Central memory CD8-positive, alpha-beta T cell (primary cell): ENCODE results near the gene CLIP1.

Source experiments
- ATAC-seq: fragments of 150-1000 bp; cut with Tn5 transposase; replicated peaks from 2 replicates; pipeline ENCODE4 v1.10.0; 2022; ENCODE audit warnings: mild to moderate bottlenecking, moderate FRiP score, moderate number of reproducible peaks; ENCODE audit not compliant: poor library complexity, severe bottlenecking; ENCODE audit errors: extremely low read depth
- DNase-seq, 2 donors: peaks; one replicate each; pipeline ENCODE4 v3.0.0; 2021; ENCODE audit warnings: low spot score in 2 of 2
- H3K27ac Mint-ChIP-seq: one replicate; pipeline ENCODE4 v1.8.0; 2022; ENCODE audit warnings: low read depth, mild to moderate bottlenecking, moderate library complexity, mixed read lengths
- H3K27me3 Mint-ChIP-seq: one replicate; pipeline ENCODE4 v1.8.0; 2022; ENCODE audit warnings: mixed read lengths
- H3K36me3 Mint-ChIP-seq: one replicate; pipeline ENCODE4 v1.8.0; 2022; ENCODE audit warnings: mild to moderate bottlenecking, moderate library complexity, mixed read lengths; ENCODE audit not compliant: insufficient read depth
- H3K4me1 Mint-ChIP-seq: one replicate; pipeline ENCODE4 v1.8.0; 2022; ENCODE audit warnings: mixed read lengths
- H3K4me3 Mint-ChIP-seq: one replicate; pipeline ENCODE4 v1.8.0; 2022; ENCODE audit warnings: mild to moderate bottlenecking, moderate library complexity, mixed read lengths
- H3K9me3 Mint-ChIP-seq: one replicate; pipeline ENCODE4 v1.8.0; 2022; ENCODE audit warnings: mixed read lengths

The CLIP1 gene

DNA sequence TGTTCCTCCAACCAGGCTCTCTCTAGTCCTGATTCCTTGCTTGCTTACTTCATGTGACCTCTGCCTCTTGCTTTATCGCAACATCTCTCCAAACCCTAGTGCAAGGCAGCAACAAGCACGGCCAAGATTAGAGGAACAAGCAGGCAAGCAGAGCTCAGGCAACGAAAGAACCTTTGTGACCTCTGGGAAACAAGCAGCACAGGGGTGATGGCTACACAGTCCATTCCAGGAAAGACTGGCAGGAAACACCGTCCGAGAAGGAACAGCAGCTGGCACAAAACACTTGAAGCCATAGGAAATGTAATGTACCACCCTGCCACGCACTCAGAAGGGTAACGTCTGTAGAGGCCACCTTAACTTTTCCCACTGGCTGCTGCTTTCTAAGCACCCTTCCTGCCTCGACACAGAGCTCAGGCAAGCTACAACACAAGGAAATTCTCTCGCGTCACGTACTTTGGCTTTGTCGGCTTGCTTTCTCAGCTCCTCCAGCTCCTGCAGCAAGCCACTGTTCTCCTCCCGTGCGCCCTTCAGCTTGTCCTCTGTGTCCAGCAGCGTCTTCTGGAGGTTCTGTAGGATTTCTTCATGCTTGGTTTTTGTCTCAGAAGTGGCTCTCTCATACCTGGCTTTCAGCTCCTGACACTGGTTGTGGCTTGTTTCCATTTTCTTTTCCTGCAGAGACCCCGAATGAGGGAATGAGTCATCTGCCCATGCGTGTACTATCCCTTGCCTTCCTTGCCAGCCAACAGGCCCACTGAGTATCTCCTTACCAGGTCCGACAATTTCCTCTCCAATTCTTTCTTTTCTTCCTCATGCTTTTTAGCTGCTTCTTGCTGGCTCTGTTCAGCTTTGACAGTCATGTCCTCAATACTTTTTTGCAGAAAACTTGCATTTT, 94.7 kb downstream of the CLIP1 start:
- Mint-ChIP-seq H3K27me3 (no peaks in the 10 kb centered on the region), H3K4me3 (no peak overlapping the region), H3K4me1 (peaks cover 5% of the 10 kb centered on the region), H3K9me3 (no peaks in the 10 kb centered on the region), H3K36me3 (peaks cover 39% of the 10 kb centered on the region), H3K27ac (no peak overlapping the region)
- DNase-seq (no peak), ATAC-seq (no peak)

DNA sequence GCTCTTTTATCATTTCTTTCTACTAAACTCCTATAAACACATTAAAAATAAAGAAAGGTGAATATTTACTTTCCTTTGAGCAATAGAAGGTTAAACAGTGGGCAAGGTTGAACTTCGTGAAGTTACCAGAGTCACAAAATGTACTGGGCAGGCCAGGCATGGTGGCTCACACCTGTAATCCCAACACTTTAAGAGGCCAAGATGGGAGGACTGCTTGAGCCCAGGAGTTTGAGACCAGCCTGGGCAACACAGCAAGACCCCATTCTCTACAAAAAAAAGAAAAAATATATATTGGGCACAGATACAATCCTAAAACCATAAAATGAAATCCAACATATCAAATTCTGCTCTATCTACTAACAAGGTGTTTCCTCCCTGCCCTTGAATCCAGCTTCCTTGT, 95.5 kb downstream of the CLIP1 start:
- Mint-ChIP-seq H3K4me3 (no peak overlapping the region), H3K4me1 (peaks cover 5% of the 10 kb centered on the region), H3K36me3 (peaks cover 38% of the 10 kb centered on the region), H3K27ac (peak overlapping the region; percentile 6), H3K9me3 (no peaks in the 10 kb centered on the region), H3K27me3 (no peaks in the 10 kb centered on the region)
- ATAC-seq (no peak), DNase-seq (no peak)

DNA sequence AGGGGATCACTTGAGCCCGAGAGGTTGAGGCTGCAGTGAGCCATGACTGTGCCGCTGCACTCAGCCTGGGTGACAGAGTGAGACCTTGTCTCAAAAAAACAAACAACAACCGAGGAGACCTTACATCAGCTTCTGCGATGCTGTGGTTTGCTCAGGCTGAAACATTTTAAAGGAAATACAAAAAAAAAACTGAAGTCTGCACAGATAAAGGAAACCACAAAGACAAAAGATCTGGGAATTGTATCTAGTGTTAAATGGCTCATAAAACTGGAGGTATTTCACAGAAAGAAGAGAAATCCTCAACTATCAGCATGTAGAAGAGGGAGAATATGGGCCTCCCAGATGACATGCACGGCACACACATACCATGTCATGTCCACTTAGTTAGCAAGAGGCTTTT, 95.9 kb downstream of the CLIP1 start:
- Mint-ChIP-seq H3K9me3 (no peaks in the 10 kb centered on the region), H3K36me3 (peaks cover 36% of the 10 kb centered on the region), H3K4me1 (peaks cover 5% of the 10 kb centered on the region), H3K27ac (no peak overlapping the region), H3K27me3 (no peaks in the 10 kb centered on the region), H3K4me3 (no peak overlapping the region)
- ATAC-seq: no peak
- no peak for DNase-seq

DNA sequence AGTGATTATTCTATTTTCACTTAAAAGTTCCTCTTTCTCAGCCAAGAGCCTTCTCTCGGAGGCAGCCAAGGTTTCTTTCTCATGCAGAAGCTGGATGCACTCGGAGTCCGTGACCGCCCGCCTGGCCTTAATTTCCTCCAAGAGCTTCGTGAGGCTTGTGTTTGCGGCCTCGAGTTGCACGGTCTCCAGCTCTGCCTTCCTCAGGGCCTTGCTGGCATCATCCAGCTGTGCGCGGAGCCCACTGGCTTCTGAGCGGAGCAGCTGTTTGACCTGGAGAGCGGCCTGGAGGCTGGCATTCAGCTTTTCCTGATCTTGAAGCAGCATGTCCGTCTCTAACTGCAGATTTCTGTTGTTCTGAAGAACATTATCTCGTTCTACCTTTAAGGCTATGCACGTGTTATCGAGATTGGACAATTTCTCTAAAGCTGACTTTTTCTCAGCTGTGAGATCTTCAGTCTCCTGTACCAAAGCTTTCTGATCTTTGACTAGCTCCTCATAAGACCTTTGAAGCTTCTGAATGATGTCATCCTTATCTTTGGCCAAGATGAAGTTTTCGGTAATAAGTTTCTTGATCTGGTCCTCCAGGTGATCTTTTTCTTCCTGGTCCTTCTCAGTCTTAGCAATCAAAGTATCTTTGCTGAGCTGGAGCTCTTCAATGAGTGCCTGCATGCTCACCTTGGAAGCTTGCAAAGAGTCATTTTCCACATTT, 99.0 kb downstream of the CLIP1 start:
- H3K27ac Mint-ChIP-seq: no peak overlapping the region
- DNase-seq (no peak), ATAC-seq (no peak)
- H3K27me3 Mint-ChIP-seq: no peaks in the 10 kb centered on the region
- H3K9me3 Mint-ChIP-seq: no peaks in the 10 kb centered on the region
- peaks cover 33% of the 10 kb centered on the region for H3K36me3 Mint-ChIP-seq
- H3K4me3 Mint-ChIP-seq: no peak overlapping the region
- peaks cover 5% of the 10 kb centered on the region for H3K4me1 Mint-ChIP-seq

DNA sequence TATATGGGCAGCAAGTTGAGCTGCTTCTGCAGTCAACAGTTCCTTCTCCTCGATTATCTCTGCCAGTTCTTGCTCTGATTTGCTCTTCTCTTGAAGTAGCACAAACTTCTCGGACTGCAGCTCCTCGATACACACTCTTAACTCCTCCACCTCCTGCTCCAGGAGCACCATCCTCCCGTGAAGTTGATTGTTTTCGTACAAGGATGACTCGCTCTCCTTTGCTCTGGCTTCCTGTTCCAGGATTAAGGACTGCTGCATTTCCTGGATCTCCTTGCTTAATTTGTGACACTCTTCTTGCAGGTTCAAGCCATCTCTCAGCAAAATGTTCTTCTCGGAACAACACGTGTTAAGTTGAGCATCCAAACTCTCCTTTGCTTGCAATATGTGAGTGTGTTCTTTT, 100.0 kb downstream of the CLIP1 start:
- H3K36me3 Mint-ChIP-seq: peaks cover 30% of the 10 kb centered on the region
- no peak for ATAC-seq
- no peak overlapping the region for H3K4me3 Mint-ChIP-seq
- no peak for DNase-seq
- no peak overlapping the region for H3K27ac Mint-ChIP-seq
- H3K9me3 Mint-ChIP-seq: no peaks in the 10 kb centered on the region
- H3K4me1 Mint-ChIP-seq: peaks cover 3% of the 10 kb centered on the region
- no peaks in the 10 kb centered on the region for H3K27me3 Mint-ChIP-seq

DNA sequence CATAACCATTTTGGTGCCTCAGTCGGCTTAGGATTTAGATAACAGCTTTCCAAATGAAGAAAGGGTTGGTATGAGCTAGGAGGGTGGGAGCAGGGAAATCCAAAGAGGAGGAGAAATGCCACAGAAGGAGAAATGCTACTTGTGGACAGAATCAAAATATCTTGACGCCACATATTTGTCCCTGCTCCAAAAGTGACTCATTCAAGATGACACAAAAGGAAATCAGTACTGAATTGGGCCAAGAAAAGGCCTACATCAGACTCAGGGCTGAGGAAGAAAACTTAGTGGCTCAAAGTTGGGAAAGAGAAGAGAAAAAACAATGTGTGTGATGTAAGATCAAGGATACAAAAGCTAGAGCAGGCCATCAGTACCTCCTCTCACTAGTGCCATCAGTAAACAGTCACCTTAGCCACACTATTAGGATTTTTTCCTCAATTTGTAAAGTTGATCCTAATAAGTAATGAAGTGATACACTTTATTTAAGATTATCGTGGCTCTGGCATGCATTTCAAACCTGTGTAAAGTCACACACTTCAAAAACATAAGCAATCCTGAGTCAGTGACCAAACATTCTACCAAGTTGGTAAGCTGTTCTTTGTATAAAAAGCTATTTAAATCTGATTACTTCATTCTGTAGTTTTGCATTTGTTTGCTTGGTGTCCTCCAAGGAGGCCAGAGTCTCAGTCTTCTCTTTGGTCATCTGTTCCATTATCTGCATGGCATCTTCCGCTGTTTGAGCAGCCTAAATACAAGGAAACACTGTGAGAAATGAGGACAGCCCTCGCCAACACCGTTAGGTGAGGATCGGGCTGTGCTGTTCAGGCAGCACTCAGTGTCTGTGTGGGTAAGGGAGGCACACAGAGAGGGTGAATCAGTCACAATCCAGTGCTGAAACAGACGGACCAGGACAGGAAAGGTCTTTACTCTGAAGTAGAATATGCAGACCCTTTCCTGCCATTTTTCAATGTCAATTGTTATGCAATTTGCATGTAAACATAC, 103.6 kb downstream of the CLIP1 start:
- ATAC-seq (no peak), DNase-seq (no peak)
- Mint-ChIP-seq H3K4me1 (no peaks in the 10 kb centered on the region), H3K27me3 (no peaks in the 10 kb centered on the region), H3K27ac (no peak overlapping the region), H3K36me3 (peaks cover 49% of the 10 kb centered on the region), H3K9me3 (no peaks in the 10 kb centered on the region), H3K4me3 (no peak overlapping the region)

DNA sequence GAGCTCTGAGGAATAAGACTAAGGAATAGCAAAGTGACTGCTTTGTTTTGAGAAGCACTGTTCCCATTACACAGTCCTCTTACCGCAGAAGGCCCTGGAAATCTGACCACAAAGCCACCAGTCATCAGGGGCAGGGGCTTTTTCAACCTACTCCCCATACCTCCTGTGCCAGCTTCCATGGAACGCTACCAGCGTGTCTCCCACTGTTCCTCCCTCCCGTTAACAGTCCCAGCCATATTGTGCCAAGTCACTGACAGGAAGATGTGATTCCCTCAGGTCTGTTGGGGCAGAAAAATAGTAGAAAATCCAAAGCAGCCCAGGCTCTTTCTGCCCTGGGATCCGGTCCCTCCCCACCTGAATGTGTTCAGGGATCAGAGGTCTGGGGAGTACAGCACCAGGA, 109.5 kb downstream of the CLIP1 start:
- no peak overlapping the region for H3K4me3 Mint-ChIP-seq

DNA sequence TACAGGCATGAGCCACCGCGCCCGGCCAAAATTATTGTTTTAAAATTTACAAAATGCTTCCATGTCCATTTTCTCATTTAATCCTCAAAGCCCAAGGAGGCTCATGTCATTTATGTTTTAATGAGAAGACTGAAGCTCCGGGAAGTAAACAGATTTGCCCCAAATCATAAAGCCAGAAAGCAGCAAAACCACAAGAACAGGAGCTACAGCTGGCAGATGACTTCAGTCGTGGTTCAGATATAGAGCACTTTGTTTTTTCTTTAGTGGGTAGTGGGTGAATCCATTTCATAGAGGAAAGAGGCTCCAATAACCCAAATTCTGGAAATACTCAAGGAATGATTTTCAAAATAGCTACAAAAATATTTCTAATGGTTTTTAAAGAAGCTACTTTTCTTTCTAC, 110.8 kb downstream of the CLIP1 start:
- no peaks in the 10 kb centered on the region for H3K9me3 Mint-ChIP-seq
- H3K27me3 Mint-ChIP-seq: no peaks in the 10 kb centered on the region
- H3K4me3 Mint-ChIP-seq: no peak overlapping the region
- DNase-seq (no peak), ATAC-seq (no peak)
- H3K36me3 Mint-ChIP-seq: peaks cover 43% of the 10 kb centered on the region
- H3K4me1 Mint-ChIP-seq: no peaks in the 10 kb centered on the region
- no peak overlapping the region for H3K27ac Mint-ChIP-seq

More for the DNA sequence above, 109.5 kb downstream of the CLIP1 start:
- Mint-ChIP-seq H3K36me3 (peaks cover 50% of the 10 kb centered on the region), H3K9me3 (no peaks in the 10 kb centered on the region), H3K27me3 (no peaks in the 10 kb centered on the region), H3K4me1 (no peaks in the 10 kb centered on the region), H3K27ac (no peak overlapping the region)
- ATAC-seq (no peak), DNase-seq (no peak)

DNA sequence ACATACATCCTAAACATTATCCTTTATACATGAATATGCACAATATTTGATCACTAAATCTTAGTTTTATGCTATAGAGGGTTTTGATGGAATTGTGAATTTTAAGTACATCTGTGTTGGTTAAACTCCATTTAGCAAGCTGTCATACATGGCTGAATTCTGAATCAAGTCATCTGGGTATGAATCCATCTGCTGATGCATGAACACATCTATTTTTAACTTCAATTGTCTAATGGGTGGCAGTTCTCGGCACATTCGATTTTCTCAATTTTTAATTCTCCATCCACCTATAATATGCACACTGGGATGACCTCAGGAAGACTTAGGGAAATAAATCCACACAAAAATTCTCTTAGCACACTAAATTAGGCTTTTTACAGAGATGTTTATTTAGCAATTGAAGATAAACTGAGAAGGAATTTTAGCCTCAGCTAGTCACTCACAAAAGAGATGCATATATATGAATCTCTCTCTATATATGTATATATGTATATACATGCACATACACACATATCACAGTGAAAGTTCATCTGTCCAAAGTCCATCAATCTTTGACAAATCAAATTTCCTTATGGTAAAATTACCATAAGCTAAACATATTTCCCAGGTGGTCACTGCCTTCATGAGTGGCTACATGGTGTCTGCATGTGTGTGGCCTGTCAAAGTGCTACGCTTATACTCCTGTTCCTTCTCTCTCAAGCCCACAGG, 111.7 kb downstream of the CLIP1 start:
- no peak overlapping the region for H3K27ac Mint-ChIP-seq

DNA sequence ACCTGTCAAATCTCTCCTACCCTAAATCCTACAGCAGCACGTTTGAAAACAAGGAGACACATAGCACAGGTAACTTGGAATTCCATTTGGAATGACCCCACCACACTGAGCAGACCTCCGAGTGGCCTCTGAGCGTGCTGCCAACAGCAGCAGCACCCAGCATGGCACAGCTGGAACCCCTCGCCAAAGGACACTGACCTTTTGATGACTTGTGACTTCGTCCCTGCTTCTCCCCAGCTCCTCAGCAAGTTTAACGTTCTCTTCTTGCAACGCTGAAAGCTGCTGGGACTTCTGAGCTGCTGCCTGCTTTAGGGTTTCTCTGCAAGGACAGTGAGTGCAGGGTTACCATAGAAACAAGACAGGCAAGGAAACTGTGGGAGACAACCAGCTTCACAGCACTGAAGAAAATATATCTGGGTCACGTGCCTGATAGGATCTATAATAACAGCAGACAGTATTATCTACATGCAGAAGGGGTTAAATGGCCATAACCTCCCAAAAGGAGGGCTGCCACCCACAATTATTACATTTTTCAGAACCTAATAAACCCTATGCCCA, 112.8 kb downstream of the CLIP1 start:
- H3K4me3 Mint-ChIP-seq: no peak overlapping the region
- H3K9me3 Mint-ChIP-seq: no peaks in the 10 kb centered on the region
- ATAC-seq (no peak), DNase-seq (no peak)
- H3K4me1 Mint-ChIP-seq: no peaks in the 10 kb centered on the region
- no peaks in the 10 kb centered on the region for H3K27me3 Mint-ChIP-seq
- peaks cover 30% of the 10 kb centered on the region for H3K36me3 Mint-ChIP-seq
- H3K27ac Mint-ChIP-seq: no peak overlapping the region

More for the DNA sequence above, 111.7 kb downstream of the CLIP1 start:
- H3K27me3 Mint-ChIP-seq: no peaks in the 10 kb centered on the region
- DNase-seq: no peak
- H3K36me3 Mint-ChIP-seq: peaks cover 37% of the 10 kb centered on the region
- no peaks in the 10 kb centered on the region for H3K9me3 Mint-ChIP-seq
- H3K4me1 Mint-ChIP-seq: no peaks in the 10 kb centered on the region
- ATAC-seq: no peak
- no peak overlapping the region for H3K4me3 Mint-ChIP-seq

DNA sequence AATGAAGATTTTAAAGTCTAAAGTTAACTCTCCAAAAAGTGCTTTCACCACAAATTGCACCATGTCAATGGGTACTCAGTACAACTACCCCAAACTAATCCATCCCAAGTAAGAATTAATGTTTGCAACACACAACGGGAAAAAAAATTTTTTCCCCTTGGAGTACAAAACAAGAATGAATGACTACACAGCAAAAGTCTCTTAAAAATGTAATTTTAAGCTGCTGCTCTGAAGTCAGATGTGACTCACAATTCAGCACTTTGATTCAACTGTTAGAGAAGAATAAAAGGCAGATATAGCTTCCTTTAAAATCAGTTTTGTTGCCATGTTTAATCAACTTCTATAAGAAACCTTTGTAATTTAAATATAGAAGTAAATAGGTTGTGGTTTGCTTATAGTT, 113.7 kb downstream of the CLIP1 start:
- Mint-ChIP-seq H3K36me3 (peaks cover 24% of the 10 kb centered on the region), H3K4me1 (no peaks in the 10 kb centered on the region), H3K9me3 (no peaks in the 10 kb centered on the region), H3K4me3 (no peak overlapping the region), H3K27ac (no peak overlapping the region), H3K27me3 (no peaks in the 10 kb centered on the region)
- DNase-seq (no peak), ATAC-seq (no peak)
